Activated CD4-positive, alpha-beta T cell treated with anti-CD3 and anti-CD28 coated beads, Interleukin-2, amount 50 U/mL, for 24 hours (primary cell): ENCODE results near the gene TBX10.
"Not testable (repeated sequence)": the region's sequence is repeated elsewhere in the genome, so short reads cannot be mapped to it uniquely, and the experiment has no call there.

ENCODE experiments used
- DNase-seq, 2 donors: peaks; one replicate each; pipeline ENCODE4 v3.0.0-alpha.2; 2020; ENCODE audit warnings: low read depth in 1 of 2, low spot score in 1 of 2

The TBX10 gene

DNA sequence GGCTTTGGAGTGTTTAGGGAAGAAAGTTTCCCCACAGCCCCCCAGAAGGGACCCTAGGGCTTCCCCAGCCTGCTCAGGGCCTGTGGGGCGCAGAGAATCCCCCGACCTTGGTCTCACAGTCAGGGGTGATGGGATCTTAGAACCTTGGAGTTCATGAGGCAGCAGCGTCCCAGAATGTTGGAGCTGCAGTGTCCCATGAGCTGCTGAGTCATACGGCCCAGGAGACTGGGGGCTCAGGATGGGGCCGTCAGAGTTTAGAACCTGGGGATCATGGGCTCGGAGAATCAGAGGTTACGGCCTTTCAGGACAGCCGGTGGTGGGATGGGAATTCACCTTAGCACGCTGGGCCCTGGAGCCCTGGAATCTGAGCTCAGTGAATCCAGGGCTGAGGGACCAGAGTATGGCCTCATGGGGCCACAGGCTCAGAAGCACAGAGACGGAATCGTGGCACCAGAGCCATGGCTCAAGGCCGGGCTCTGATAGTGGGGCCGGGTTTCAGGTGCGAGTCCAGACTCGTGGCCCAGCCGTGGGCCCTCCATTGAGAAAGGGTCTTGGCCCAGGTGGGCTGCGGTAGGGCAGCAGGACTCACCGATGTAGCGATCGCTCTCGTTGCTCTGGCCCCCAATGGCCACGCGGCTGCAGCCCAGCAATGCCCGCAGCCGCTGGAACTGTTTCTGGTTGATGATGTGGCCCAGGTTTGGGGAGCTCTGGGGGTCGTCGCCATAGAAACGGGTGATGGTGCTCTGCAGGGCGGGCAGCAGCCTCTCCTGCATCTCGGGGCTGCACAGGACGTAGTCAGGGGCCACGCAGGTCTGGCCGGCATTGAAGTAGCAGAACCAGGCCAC lies 25.4 kb upstream of the TBX10 start:
- DNase-seq = no peak

DNA sequence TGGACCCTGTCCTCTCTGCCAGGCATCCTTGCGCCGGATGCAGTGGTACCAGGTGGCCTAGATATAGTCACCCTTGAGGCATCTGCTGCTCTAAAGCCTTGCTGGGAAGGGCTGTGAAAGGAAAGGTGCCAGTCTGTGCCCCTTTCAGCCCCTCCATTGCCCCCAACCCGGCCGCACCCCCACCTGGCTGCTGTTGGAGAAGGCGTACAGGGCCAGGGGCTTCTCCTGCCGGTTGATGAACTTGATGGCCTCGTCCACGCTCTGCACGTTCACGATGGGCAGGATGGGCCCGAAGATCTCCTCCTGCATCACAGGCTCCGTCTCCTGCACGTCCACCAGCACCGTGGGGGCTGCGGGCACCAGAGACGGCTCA lies 24.6 kb upstream of the TBX10 start:
- DNase-seq = no peak

DNA sequence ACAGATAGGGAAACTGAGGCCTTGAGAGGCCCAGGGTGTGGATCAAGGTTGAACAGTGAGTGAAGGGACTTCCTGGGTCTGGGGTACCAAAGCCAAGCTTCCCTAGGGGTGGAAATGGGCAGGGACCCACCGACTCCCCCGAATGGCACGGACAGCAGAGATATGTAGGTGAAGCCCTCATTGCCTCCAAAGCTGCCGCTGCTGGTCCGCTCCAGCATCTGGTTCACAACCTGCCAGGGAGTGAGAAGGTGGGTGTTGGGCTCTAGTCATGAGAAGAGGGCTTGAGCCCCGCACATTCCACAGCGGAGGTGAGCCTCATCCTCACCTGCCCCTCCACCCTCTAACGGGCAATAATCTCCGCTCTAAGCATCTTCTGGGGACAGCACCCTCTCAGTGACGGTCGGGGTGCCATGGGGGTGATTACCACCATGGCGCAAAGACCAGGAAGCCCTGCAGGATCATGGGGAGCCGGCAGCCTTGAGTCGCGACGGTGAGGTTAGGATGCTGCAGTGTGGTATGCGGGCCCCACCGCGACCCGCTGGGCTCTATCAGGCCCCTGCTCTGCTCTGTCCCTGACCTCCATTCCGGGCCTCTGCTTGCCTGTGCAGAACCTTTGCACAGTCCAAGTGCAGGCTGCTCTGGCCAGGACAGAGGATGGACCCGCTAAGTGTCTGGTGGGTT lies 24.1 kb upstream of the TBX10 start:
- no peak for DNase-seq

DNA sequence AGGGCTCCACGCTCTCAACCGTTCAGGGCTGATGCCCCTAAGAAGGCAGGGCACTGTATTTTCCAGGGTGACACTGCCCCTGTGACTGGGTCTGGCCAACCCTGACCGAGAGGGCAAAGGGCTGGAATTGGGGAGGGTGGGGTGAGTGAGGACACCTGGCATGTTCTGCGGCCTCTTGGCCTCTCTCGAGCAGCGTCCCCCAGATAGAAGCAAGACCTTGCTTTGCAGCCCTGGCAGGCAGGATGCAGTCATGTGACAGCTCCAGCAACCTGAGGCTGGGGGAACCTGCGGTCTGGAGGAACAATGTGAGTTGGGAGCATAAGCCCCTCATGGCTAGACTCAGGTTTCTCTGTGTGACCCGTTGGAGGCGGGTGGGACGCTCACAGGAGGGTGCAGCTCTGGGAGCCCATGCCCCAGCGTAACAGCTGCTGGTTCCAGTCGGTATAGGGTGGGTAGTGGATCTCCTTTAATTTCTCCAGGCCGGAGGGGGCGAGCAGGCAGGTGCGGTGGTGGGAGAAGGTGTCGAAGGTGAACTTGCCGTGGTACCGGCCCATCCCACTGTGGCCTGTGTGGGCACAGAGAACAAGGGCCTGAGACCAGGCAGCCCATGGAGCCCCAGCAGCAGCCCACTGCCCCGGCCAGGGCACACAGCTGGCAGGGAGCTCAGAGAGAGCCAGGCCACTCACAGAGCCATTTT lies 23.4 kb upstream of the TBX10 start:
- no peak for DNase-seq

DNA sequence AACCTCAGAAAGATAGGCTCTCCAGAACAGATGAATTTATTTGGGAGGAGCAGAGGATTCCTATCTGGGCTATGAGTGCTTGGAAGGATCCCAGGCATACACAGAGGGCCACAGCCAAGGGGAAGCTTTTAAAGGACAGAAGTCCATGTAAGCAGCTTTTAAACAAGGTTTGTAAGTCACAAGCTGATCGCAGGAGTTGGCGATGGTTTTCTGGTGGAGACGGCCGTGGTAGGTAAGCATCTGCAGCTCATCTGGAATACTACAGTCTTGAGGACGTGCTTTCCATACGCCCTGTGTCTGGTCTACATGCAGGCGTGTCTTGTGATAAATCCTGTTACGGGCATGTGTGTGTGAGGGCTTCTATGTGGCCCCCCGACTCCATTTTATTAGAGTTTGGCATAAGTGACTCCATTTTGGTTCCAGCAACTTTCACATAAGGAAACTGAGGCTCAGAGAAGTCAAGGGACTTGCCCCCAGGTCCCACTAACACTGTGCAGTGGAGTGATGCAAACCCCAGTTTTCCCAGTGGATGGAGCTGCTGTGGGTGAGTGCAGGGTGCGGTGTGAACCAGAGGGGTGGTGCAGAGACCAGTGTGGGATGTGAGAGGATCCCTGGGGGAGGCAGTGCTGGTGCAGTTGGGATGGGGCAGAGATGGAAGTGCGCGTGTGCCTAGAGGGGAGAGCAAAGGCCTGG lies 22.7 kb upstream of the TBX10 start:
- DNase-seq = no peak

DNA sequence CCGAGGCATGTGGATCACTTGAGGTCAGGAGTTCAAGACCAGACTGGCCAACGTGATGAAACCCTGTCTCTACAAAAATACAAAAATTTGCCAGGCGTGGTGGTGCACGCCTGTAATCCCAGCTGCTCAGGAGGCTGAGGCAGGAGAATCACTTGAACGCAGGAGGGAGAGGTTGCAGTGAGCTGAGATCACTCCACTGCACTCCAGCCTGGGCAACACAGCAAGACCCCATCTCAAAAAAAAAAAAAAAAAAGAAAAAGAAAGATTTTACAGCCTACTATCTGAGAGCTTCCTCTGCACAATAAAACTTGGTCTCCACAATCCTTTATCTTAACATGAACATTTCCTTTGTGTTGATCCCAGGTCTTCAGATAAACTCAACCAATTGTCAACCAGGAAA lies 21.2 kb upstream of the TBX10 start:
- DNase-seq = not testable (repeated sequence)

DNA sequence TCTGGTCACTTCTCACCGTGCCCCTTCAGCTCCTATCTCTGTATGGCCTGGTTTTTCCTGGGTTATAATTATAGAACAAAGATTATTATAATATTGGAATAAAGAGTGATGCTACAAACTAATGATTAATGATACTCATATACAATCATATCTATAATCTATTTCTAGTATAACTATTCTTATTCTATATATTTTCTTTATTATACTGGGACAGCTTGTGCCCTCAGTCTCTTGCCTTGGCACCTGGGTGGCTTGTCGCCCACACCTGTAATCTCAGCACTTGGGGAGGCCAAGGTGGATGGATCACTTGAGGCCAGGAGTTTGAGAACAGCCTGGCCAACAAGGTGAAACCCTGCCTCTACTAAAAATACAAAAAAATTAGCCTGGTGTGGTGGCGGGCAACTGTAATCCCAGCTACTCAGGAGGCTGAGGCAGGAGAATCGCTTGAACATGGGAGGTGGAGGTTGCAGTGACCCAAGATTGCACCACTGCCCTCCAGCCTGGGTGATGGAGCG lies 20.1 kb upstream of the TBX10 start:
- DNase-seq = not testable (repeated sequence)

DNA sequence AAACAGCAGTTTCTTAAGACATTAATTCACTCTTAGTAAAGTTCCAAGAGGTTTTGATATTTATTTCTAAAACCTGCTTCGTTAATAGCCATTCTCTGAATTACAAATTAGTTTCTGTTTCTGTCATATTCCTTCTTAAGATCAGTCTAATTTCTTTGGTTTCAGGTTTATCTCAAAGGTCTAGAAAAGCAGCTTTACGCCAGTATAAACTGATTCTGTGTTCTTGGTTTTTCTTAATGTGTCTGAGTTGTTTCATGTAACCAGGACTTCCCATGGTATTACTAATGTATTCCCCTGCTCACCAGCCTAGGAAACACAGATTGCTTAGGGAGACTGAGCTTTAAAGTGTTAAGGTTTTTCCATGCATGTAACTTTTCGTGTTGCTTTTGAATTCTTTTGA lies 17.7 kb upstream of the TBX10 start:
- DNase-seq = no peak

DNA sequence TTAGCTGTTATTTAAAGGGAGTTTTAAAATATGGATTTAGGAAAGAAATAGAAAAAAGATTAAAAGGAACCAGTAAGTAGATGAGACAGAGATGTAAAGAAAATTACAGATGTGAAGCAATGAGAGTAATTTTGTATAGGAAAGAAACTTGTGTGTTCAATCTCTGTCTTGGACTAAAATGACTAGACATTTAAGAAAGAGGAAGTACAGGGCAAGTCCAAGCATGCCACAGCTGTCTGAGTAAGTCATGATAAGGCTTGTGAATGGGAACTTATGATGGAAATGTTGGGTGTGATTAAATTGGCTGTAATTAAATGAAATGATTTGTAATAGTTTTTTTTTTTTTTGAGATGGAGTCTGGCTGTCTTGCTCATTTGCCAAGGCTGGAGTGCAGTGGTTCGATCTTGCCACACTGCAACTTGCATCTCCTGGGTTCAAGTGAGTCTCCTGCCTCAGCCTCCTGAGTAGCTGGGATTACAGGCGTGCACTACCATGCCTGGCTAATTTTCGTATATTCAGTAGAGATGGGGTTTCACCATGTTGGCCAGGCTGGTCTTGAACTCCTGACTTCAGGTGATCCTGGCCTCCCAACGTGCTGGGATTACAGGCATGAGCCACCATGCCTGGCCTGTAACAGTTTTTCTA lies 16.8 kb upstream of the TBX10 start:
- DNase-seq = no peak

DNA sequence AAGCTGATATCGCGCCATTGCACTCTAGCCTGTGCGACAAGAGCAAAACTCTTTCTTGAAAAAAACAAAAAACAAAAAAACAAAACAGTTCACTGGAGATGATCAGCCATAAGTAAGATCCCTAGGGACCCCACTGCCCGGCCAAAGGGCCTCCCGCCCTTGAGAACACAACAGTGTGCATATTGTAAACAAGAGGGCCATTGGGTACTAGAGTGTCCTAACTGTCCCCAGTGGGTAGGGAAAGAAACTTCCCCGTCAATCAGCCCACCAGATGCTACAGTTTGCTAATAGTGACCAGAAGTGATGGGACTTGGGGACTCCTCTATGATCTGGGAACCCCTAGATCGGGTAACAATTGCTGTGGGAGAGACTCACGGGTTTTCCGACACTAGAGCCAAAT lies 14.7 kb upstream of the TBX10 start:
- DNase-seq = no peak

DNA sequence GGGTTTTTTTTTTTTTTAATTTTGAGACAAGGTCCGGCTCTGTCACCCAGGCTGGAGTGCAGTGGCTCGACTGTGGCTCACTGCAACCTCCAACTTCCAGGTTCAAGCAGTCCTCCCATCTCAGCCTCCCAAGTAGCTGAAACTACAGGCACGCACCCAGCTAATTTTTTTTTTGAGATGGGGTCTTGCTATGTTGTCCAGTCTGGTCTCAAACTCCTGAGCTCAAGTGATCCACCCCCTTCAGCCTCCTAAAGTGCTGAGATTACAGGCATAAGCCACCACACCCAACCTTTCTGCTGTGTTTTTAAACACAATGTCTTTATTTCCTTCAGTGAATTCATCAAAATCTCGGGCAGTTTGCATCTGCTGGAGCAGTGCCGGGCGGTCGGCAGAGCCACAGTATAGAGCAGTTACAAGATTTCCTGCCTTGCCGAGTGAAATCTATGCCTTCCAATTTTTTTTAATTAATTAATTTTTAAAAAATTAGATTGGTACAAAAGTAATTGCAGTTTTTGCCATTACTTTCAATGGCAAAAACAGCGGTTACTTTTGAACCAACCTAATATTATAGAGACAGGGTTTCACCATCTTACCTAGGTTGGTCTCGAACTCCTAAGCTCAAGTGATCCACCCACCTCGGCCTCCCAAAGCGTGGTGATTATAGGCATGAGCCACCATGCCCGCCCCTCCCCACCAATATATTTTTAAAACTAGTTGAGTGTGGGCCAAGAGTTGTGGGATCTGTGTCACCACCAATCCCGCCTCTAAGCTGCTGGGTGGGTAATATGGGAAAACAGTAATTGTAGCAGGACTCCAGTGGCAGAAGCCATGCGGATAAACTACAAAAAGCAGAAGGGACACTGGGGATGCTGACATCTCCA lies 13.6 kb upstream of the TBX10 start:
- DNase-seq = no peak

DNA sequence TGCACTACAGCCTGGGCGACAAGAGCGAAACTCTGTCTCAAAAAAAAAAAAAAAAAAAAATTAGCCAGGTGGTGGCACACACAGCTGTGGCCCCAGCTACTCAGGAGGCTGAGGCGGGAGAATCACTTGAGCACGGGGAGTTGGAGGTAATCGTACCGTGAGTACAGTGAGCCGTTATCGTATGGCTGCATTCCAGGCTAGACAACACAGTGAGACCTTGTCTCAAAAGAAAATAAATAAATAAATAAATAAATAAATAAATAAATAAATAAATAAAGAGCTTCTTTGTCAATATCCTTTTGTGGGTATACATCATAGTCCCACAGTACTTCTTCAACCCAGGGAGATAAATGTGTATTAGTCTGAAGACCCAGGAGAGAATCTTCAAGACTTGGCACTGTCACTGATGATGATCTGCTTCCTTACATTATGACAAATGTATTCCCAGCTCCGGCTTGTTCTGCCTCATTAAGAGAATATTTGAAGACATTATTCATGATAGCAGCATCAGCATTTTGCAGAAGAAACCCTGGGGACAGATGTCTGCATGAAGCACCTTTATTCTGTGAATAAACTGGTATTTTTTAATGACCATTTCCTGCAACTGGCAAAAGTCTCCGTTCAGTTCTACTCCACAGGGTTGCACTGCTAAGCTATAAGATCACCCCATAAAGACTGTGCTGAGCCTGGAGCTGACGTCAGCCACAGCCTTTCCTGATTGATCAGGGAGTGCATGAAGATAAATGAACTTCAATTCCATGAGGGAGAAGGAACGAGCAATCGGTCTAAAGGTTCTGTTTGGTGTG lies 12.6 kb upstream of the TBX10 start:
- DNase-seq = no peak

DNA sequence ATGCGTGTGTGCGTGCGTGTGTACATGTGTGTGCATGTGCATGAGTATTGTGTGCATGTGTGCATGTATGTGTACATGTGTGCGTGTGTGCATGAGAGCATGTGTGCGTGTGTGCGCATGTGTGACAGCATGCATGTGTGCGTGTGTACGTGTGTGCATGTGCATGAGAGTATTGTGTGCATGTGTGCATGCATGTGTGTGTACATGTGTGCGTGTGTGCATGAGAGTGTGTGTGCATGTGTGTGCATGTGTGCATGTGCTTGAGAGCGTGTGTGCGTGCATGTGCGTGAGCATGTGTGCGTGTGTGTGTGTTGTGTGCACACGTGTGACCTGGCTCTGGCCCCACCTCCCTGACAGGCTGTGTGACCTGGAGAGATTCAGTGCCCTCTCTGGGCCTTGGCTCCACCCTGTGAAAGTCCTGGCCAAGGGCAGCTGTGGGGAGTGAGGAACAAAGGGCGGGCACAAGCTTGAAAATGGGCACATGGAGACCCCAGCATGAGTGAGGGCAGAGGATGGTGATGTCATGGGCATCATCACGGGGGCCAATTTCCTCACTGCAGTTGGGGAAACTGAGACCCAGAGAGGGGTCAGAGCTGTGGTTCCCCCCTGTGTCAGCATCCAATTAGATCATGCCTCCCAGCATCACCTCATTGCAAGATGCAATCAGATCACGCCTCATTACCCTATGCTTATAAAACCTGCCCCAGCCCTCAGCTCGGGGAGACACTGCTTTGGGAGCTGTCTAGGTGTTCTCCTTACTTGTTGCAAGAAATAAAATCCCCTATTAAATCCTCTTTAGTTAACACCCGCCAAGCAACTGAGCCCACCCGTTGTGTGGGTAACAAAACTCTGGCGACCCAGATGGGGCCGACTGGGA lies 10.3 kb upstream of the TBX10 start:
- no peak for DNase-seq

DNA sequence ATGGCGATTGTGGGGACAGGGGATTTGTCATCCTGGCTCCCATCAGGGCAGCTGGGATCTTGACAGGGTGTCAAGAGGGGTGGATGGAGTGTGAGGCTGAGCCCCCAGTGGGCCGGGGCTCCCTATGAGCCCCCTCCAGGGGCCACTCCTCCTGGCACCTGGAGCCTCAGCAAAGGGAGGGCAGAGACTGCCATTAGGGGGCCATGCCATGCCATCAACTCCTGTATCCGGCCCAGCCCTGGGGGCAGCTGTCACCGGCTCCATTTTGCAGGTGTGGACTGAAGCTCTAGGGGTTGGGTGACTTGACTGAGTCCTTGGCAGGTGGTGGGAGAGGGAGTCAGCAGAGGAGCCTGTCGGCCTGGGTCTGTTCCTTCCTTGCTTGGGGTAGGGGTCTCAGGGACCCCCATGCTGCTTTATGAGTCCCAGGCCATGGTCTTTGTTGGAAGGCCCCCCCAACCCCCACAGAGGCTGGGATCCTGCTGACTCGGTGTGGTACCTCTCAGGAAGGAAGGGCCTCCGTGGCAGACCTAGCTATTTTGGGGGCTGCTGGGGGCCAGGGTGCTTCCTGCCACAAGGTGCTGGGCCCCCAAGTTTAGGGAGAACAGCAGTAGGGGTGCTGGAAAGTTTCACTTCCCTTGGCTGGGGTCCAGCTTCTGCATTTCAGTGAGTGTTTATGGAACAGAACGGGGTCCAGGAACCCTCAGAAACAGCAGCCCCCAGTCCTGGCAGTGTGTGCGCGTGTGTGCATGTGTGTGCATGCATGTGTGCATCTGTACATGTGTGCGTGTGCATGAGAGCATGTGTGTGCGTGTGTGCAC lies 9.4 kb upstream of the TBX10 start:
- DNase-seq = no peak

DNA sequence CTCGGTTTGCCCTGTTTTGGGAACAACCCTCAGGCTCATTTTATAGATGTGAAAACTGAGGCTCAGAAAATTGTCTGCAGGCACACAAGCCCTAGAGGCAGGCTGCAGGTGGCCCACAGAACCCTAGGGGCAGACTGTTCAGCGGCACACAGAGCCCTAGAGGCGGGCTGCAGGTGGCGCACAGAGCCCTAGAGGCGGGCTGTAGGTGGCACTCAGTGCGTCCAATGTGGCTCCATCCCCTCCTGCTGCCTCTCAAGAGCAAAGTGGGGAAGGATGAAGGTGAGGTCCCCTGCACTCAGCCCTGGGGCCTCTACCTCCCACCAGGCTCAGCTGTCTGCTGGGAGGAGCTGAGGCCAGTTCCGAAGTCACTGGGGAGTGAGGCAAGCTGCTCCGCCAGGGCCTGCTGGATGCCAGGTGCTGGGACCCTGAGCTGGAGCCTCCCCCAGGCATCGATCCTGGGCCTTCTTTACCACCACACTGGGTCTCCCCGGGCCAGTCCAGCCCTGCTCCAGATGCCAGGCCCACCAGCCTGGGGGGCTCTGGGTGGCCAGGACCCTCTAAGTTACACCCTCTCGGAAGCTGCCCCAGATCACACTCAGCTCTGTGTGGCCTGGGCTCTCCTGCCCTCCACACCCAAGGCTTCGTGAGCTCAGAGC lies 8.7 kb upstream of the TBX10 start:
- DNase-seq = no peak

DNA sequence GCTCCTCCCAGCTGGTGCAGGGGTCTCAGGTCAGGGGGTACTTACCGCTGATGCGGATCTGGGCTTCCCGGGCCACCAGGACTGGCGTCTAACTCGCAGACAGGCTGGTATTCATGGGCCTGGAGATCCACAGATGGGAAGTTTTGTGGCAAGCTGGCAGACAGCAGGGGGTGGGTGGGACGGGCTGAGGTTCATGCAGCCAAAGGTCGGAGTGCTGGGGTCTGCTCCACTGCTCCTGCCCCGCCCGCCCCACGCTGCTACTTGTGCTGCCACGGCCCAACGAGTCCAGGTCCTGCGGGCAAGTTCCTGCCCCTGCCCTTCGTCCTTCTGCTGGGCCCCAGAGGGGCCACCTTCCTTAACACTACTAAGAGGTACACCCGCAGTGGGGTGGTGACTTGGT lies 7.9 kb upstream of the TBX10 start:
- DNase-seq = no peak
